LNCaP clone FGC (cell line): ENCODE measurements around the gene RAB20.

Experiments used
- DNase-seq: peaks from one replicate; pipeline ENCODE4 v3.0.0-alpha.2; 2011; ENCODE audit warnings: low read depth
- H3K4me3 ChIP-seq: 2 replicates; pipeline ENCODE4 v1.5.1; 2011; ENCODE audit warnings: mild to moderate bottlenecking, low read depth, low read length, control low read depth
- TF ChIP-seq, protein P1 (sequence below): IDR thresholded peaks from 2 replicates; pipeline ENCODE4 v1.5.1; 2012; ENCODE audit warnings: mild to moderate bottlenecking; ENCODE audit not compliant: control insufficient read depth, insufficient read depth; ENCODE audit errors: extremely low read depth

Gene RAB20

DNA sequence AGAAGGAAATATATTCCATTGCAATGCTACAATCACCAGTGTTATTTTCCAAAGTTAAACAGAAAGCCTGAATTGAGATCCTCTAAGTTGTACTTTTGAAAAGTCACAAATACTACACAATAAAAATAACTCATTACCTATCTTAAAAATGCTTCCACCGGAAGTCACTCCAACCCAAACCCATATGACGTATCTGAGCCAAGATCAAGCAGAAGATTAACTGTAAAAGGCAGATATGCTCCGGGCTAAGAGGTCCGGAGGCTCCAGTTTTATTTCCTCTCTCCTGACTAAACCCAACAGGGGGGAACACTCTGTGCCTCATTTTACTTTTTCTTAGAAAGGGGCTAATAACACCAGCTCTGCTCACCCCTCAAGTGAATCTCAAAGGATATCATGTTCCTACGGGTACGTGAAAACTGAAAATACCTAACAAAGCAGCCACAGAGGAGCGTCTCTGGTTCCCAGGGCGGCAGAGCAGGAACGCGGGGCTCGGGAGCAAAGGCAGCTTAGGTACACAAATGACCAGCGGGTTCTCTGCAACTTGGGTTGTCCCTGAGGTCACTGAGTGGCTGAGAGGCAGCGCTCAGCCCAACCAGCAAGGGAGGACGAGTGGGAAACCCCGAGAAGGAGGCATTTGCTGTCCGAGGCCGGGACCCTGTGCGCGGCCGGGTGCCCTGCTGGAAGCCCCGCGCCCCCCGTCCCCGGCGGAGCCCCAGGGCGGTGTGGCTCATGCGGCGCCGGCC is 750 bp downstream of the RAB20 start:
- H3K4me3 ChIP-seq = peak overlapping the region; percentile 60
- DNase-seq = no peak
- TF ChIP-seq, protein P1, sequence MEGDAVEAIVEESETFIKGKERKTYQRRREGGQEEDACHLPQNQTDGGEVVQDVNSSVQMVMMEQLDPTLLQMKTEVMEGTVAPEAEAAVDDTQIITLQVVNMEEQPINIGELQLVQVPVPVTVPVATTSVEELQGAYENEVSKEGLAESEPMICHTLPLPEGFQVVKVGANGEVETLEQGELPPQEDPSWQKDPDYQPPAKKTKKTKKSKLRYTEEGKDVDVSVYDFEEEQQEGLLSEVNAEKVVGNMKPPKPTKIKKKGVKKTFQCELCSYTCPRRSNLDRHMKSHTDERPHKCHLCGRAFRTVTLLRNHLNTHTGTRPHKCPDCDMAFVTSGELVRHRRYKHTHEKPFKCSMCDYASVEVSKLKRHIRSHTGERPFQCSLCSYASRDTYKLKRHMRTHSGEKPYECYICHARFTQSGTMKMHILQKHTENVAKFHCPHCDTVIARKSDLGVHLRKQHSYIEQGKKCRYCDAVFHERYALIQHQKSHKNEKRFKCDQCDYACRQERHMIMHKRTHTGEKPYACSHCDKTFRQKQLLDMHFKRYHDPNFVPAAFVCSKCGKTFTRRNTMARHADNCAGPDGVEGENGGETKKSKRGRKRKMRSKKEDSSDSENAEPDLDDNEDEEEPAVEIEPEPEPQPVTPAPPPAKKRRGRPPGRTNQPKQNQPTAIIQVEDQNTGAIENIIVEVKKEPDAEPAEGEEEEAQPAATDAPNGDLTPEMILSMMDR = no peak

DNA sequence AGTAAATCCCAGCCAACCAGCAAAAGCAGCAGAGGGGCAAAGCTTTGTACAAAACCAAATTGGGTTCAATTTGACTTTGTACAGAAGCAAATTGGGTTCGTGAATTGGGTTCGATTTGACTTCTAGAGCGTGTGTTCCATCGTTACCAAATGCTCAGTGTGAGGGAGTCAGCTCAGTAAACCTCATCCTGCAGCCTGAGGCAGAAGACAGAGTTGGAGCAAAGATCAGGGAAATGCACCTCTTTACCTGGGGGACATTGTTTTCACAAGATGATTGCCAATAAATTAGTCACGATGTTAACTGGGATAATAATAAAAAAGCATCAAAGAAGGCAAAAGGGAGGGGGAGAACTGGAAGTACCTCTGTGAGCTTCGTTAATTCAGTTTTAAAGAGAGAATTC is 1.5 kb downstream of the RAB20 start:
- H3K4me3 ChIP-seq = peak overlapping the region; percentile 60
- TF ChIP-seq, protein P1 = no peak
- no peak for DNase-seq

DNA sequence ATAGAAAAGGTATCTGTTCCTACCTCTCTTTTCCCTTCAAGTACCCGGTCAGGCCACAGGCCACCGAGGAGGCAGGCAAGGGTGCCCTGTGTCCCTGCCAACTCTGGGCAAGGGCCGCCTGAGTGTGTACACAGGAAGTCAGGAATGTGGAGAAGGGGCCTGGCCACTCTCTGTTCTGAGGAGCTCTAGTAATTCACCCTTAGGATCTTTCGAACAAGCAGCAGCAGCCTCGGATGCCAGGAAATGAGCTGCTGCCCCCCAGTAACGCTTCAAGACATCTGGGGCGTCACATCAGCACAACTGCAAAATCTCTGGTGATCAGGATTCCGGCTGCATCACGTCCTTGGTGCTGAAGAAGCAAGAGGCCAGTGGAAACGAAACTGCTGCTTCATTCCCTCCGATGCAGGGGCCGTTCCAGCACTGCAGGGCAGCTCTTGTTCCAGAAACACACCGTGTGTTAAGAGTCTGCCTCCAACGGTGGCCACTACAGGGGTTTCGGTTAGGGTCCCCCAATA is 2.0 kb downstream of the RAB20 start:
- H3K4me3 ChIP-seq = peak overlapping the region; percentile 60
- no peak for DNase-seq
- TF ChIP-seq, protein P1 = no peak

GRCh38 chr13:110557610-110558305 is 3.8 kb downstream of the RAB20 start:
- DNase-seq = no peak
- TF ChIP-seq, protein P1 = no peak
- H3K4me3 ChIP-seq = no peak overlapping the region

GRCh38 chr13:110557082-110557481 is 4.4 kb downstream of the RAB20 start:
- H3K4me3 ChIP-seq = no peak overlapping the region
- TF ChIP-seq, protein P1 = no peak
- DNase-seq = no peak

DNA sequence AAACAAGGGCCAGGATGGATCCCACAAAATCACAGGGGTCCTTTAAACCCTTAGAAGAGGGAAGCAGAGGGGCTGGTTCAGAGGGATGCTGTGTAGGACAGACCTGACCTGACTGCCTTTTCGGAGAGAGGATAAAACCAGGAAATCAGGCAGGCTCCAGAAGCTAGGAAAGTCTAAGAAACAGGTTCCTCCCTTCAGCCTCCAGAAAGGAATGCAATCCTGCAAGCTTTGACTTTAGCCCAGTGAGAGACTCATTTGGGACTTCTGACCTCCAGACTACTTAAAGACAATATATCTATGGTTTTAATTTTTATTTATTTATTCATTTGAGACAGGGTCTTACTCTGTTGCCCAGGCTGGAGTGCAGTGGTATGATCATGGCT is 5.3 kb downstream of the RAB20 start:
- TF ChIP-seq, protein P1 = no peak
- peak overlapping the region; percentile 30 for H3K4me3 ChIP-seq
- DNase-seq = no peak
